PFSK-1 (cell line): ENCODE data around the gene FAT1.

Experiments
- POLR2AphosphoS5 ChIP-seq: IDR thresholded peaks from 2 replicates; pipeline ENCODE4 v1.6.1; 2012; ENCODE audit warnings: low read depth, mild to moderate bottlenecking, control low read depth, low read length, moderate library complexity
- SIN3A ChIP-seq: IDR thresholded peaks from 2 replicates; pipeline ENCODE4 v1.6.1; 2012; ENCODE audit warnings: mild to moderate bottlenecking, low read length, moderate library complexity, borderline replicate concordance; ENCODE audit not compliant: insufficient read depth

GRCh38 chr4:186698028-186698427 lies 25.6 kb downstream of the FAT1 start:
- no peak for TF ChIP-seq POLR2AphosphoS5
- TF ChIP-seq SIN3A: no peak
